Measurements from ENCODE around the gene ZNF280A. TPM values are rescaled to one million over a fixed set of nuclear protein-coding genes. Genes with fewer than 3 reads are reported as not detected.

ZNF280A gene
- total RNA-seq, 2 donors from 2014 or later: not detected

GRCh38 chr22:22552630-22553029 is 32.6 kb upstream of the ZNF280A start:
- peaks cover 3% of the 10 kb centered on the region for H3K4me1 Mint-ChIP-seq
- no peaks in the 10 kb centered on the region for H3K36me3 Mint-ChIP-seq (ENCODE audit: low read depth)
- ATAC-seq (no peak), DNase-seq (no peak)
- no peak overlapping the region for H3K27ac Mint-ChIP-seq
- peaks cover 20% of the 10 kb centered on the region for H3K27me3 Mint-ChIP-seq
- H3K4me3 Mint-ChIP-seq: no peak overlapping the region
- H3K9me3 ChIP-seq (ENCODE audit: control insufficient read depth, low read length, poor library complexity, severe bottlenecking): no peaks in the 10 kb centered on the region

DNA sequence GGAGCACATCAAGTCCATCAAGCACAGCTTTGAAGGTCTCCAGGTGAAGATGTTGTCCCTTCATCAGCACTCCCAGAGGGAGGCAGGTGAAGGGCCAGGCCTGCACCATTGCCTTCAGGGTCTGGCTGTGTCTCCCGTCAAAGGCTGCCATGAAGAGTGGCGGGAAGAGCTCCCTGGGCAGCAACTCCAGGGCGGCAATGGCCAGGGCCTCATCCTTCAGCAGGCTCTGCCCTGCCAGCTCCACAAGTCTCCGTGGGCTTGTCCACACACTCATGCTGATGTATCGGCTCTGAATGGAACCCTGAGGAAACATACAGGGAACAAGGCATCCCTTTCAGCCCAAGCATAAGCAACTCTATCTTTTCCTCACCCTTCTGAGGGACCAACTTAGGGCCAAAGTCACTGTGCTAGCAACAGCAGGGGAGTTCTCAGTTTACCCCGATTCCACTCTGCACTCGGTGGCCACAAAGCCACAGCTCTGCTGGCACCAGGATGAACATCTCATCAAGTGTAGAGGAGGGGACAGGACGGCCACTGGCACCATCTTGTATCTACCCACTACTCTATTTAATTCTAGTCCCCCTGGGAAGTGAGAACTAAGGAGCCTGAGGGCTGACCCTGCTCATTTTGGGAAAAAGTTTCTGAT is 30.8 kb upstream of the ZNF280A start:
- no peak for ATAC-seq
- no peak overlapping the region for H3K4me3 Mint-ChIP-seq

GRCh38 chr22:22548910-22549309 is 28.8 kb upstream of the ZNF280A start:
- peaks cover 21% of the 10 kb centered on the region for H3K27me3 Mint-ChIP-seq
- H3K27ac Mint-ChIP-seq: no peak overlapping the region
- no peaks in the 10 kb centered on the region for H3K36me3 Mint-ChIP-seq (ENCODE audit: low read depth)

More for the DNA sequence above, 30.8 kb upstream of the ZNF280A start:
- no peak for DNase-seq
- peaks cover 4% of the 10 kb centered on the region for H3K4me1 Mint-ChIP-seq
- H3K27me3 Mint-ChIP-seq: peaks cover 21% of the 10 kb centered on the region
- H3K36me3 Mint-ChIP-seq (ENCODE audit: low read depth): no peaks in the 10 kb centered on the region
- no peaks in the 10 kb centered on the region for H3K9me3 ChIP-seq (ENCODE audit: control insufficient read depth, low read length, poor library complexity, severe bottlenecking)
- H3K27ac Mint-ChIP-seq: no peak overlapping the region

GRCh38 chr22:22548317-22548716 is 28.2 kb upstream of the ZNF280A start:
- H3K9me3 ChIP-seq (ENCODE audit: control insufficient read depth, low read length, poor library complexity, severe bottlenecking): no peaks in the 10 kb centered on the region
- Mint-ChIP-seq H3K36me3 (ENCODE audit: low read depth) (no peaks in the 10 kb centered on the region), H3K27ac (no peak overlapping the region), H3K4me3 (no peak overlapping the region), H3K27me3 (peaks cover 23% of the 10 kb centered on the region), H3K4me1 (peaks cover 4% of the 10 kb centered on the region)
- DNase-seq (no peak), ATAC-seq (no peak)

More at GRCh38 chr22:22548910-22549309, 28.8 kb upstream of the ZNF280A start:
- peaks cover 4% of the 10 kb centered on the region for H3K4me1 Mint-ChIP-seq
- ATAC-seq (no peak), DNase-seq (no peak)
- H3K9me3 ChIP-seq (ENCODE audit: control insufficient read depth, low read length, poor library complexity, severe bottlenecking): no peaks in the 10 kb centered on the region
- no peak overlapping the region for H3K4me3 Mint-ChIP-seq

DNA sequence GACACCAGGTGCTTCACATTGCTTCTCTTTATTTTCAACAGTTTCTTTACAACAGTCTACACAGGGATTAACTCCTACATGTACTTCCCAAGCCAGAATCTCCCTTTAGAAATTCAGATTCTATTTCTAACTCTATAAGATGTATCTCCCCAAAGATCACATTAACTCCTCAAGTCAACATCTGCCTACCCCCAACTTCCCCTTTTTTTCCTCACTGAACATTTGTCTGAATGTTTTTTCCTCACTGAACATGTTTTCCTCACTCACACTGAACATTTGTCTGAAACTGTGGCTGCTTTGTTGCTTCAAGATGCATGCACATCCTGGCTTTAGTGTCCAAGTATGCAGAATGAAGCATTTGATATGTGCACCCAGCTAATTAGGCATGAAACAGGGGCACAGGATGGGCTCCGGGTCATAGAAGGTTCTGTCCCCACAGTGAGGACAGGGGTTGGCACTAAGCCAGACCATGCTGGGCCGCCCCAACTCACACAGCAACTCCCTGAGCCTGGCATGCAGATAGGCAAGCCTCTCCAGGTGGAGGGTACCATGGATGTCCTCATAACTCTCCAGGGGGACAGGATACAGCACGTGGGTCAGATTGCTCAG is 27.7 kb upstream of the ZNF280A start:
- peaks cover 4% of the 10 kb centered on the region for H3K4me1 Mint-ChIP-seq
- no peaks in the 10 kb centered on the region for H3K9me3 ChIP-seq (ENCODE audit: control insufficient read depth, low read length, poor library complexity, severe bottlenecking)
- DNase-seq (no peak), ATAC-seq (no peak)
- H3K4me3 Mint-ChIP-seq: no peak overlapping the region
- no peak overlapping the region for H3K27ac Mint-ChIP-seq
- H3K36me3 Mint-ChIP-seq (ENCODE audit: low read depth): no peaks in the 10 kb centered on the region
- H3K27me3 Mint-ChIP-seq: peaks cover 27% of the 10 kb centered on the region

DNA sequence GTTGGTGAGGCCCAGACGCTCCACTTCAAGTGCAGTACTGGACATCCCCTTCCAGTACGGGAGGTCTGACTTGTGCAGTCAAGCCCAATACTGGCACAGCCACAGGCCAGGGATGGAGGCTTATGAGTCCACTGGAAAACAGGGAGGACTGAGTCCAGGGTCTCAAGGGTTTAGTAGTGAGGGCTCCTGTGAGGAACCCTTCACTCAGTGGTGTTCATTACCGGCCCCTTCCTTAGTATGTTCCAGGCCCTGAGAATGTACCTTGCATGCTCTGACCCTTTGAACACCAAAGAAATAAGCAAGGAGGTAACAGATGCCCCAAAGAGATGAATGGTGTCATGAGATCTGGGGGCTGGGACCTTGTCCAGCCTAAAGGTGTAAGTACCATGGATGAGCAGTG is 27.2 kb upstream of the ZNF280A start:
- H3K36me3 Mint-ChIP-seq (ENCODE audit: low read depth): no peaks in the 10 kb centered on the region
- ATAC-seq: no peak
- no peak for DNase-seq
- no peaks in the 10 kb centered on the region for H3K9me3 ChIP-seq (ENCODE audit: control insufficient read depth, low read length, poor library complexity, severe bottlenecking)
- peaks cover 4% of the 10 kb centered on the region for H3K4me1 Mint-ChIP-seq
- H3K4me3 Mint-ChIP-seq: no peak overlapping the region
- H3K27me3 Mint-ChIP-seq: peaks cover 33% of the 10 kb centered on the region
- no peak overlapping the region for H3K27ac Mint-ChIP-seq

- Mint-ChIP-seq H3K36me3 (ENCODE audit: low read depth) (no peaks in the 10 kb centered on the region), H3K27ac (no peak overlapping the region), H3K4me1 (peaks cover 4% of the 10 kb centered on the region), H3K4me3 (no peak overlapping the region), H3K27me3 (peaks cover 40% of the 10 kb centered on the region)
- DNase-seq: no peak
- H3K9me3 ChIP-seq (ENCODE audit: control insufficient read depth, low read length, poor library complexity, severe bottlenecking): no peaks in the 10 kb centered on the region
- no peak for ATAC-seq
Measured at GRCh38 chr22:22546490-22546889, 26.4 kb upstream of the ZNF280A start.

DNA sequence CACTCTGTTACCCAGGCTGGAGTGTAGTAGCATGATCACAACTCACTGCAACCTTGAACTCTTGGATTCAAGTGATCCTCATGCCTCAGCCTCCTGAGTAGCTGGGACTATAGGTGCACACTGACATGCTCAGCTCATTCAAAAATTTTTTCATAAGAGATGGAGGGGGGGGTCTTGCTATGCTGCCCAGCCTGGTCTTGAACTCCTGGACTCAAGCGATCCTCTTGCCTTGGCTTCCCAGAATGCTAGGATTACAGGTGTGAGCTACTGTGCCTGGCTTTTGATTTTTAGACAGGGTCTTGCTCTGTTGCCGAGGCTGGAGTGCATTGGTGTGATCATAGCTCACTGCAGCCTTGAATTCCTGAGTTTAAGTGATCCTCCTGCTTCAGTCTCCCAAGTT is 25.0 kb upstream of the ZNF280A start:
- no peaks in the 10 kb centered on the region for H3K9me3 ChIP-seq (ENCODE audit: control insufficient read depth, low read length, poor library complexity, severe bottlenecking)
- no peaks in the 10 kb centered on the region for H3K36me3 Mint-ChIP-seq (ENCODE audit: low read depth)
- H3K27ac Mint-ChIP-seq: no peak overlapping the region
- H3K4me1 Mint-ChIP-seq: peaks cover 4% of the 10 kb centered on the region
- H3K4me3 Mint-ChIP-seq: no peak overlapping the region
- ATAC-seq (no peak), DNase-seq (no peak)
- peaks cover 43% of the 10 kb centered on the region for H3K27me3 Mint-ChIP-seq

- DNase-seq (no peak), ATAC-seq (no peak)
- Mint-ChIP-seq H3K4me1 (no peaks in the 10 kb centered on the region), H3K27ac (no peak overlapping the region), H3K4me3 (no peak overlapping the region), H3K27me3 (peaks cover 45% of the 10 kb centered on the region), H3K36me3 (ENCODE audit: low read depth) (peaks cover 3% of the 10 kb centered on the region)
- no peaks in the 10 kb centered on the region for H3K9me3 ChIP-seq (ENCODE audit: control insufficient read depth, low read length, poor library complexity, severe bottlenecking)
Measured at GRCh38 chr22:22538226-22538989, 18.3 kb upstream of the ZNF280A start.

- H3K4me3 Mint-ChIP-seq: no peak overlapping the region
- H3K36me3 Mint-ChIP-seq (ENCODE audit: low read depth): peaks cover 3% of the 10 kb centered on the region
- H3K9me3 ChIP-seq (ENCODE audit: control insufficient read depth, low read length, poor library complexity, severe bottlenecking): no peaks in the 10 kb centered on the region
- ATAC-seq (no peak), DNase-seq (no peak)
- no peaks in the 10 kb centered on the region for H3K4me1 Mint-ChIP-seq
- peaks cover 31% of the 10 kb centered on the region for H3K27me3 Mint-ChIP-seq
- H3K27ac Mint-ChIP-seq: no peak overlapping the region
Measured at GRCh38 chr22:22536916-22537315, 16.8 kb upstream of the ZNF280A start.

DNA sequence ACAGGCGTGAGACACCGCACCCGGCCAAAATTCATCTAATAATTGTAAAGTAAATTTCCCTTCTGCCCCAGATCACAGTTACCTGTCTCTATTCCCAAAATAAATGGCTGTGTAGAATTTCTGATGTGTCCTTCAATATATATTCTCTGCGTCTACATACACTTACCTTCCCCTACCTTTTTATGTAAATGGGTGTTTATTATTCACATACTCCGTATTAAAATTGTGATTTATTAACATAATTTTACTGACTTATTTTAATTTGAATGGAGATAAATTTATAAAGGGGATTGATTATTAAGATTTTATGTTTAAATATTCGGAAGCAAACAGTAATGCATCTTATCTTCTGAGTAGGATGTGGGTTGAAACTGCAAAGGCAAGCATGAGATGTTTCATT is 16.4 kb upstream of the ZNF280A start:
- Mint-ChIP-seq H3K27me3 (peaks cover 27% of the 10 kb centered on the region), H3K4me1 (no peaks in the 10 kb centered on the region), H3K27ac (no peak overlapping the region), H3K4me3 (no peak overlapping the region), H3K36me3 (ENCODE audit: low read depth) (peaks cover 3% of the 10 kb centered on the region)
- ATAC-seq (no peak), DNase-seq (no peak)
- no peaks in the 10 kb centered on the region for H3K9me3 ChIP-seq (ENCODE audit: control insufficient read depth, low read length, poor library complexity, severe bottlenecking)

DNA sequence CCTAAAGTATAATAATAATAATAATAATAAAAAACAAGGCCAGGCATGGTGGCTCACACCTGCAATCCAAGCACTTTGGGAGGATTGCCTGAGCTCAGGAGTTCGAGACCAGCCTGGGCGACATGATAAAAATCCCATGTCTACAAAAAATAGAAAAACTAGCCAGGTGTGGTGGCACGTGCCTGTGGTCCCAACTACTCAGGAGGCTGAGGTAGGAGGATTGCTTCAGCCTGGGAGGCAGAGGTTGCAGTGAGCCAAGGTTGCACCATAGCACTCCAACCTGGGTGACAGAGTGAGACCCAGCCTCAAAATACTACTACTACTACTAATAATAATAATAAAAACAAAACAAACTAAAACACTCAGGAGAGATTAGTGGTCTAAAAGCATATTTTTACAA is 15.6 kb upstream of the ZNF280A start:
- no peak overlapping the region for H3K4me3 Mint-ChIP-seq
- H3K27ac Mint-ChIP-seq: no peak overlapping the region
- H3K36me3 Mint-ChIP-seq (ENCODE audit: low read depth): peaks cover 3% of the 10 kb centered on the region

DNA sequence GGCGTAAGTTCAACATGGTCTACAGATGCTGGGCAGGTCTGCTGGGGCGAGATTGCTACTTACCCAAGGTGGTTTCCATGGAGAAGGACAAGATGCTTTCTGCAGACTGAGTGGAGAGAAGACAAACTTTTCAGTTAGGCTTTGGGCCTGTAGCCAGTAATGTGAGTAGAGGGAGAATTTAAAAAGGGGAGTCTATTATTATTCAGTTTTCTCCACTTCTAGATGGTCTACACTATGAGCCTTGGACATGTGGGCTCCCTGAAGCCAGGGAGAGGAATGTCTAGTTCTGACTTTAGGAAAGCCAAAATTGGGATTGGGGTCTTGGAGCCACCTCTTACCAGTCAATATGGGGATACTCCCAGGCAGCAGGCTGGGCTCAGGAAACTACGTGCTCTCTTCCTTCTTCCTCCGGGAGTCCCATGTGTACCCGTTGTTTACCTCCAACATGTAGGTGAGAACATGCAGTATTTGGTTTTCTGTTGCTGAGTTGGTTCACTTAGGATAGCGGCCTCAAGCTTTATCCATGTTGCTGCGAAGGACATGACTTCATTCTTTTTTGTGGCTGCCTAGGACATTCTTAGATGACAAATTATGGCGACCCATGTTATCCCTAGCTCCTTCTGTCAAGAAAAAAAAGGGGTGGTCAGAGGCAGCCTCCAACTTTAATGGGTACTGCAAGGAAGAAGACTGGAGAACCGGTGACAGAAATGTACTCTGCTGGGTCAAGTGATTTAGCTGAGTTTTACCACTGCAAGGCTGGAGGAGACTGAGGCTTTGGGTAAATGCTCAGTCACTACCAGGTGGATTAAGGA is 14.7 kb upstream of the ZNF280A start:
- H3K9me3 ChIP-seq (ENCODE audit: control insufficient read depth, low read length, poor library complexity, severe bottlenecking): no peaks in the 10 kb centered on the region
- Mint-ChIP-seq H3K4me3 (no peak overlapping the region), H3K4me1 (no peaks in the 10 kb centered on the region), H3K36me3 (ENCODE audit: low read depth) (peaks cover 3% of the 10 kb centered on the region), H3K27me3 (peaks cover 17% of the 10 kb centered on the region), H3K27ac (no peak overlapping the region)
- DNase-seq (no peak), ATAC-seq (no peak)

More for the DNA sequence above, 15.6 kb upstream of the ZNF280A start:
- DNase-seq (no peak), ATAC-seq (no peak)
- H3K9me3 ChIP-seq (ENCODE audit: control insufficient read depth, low read length, poor library complexity, severe bottlenecking): no peaks in the 10 kb centered on the region
- Mint-ChIP-seq H3K27me3 (peaks cover 23% of the 10 kb centered on the region), H3K4me1 (no peaks in the 10 kb centered on the region)
